Stomach (tissue), 9 donors: ENCODE data around the gene GSTT2. TPM values are rescaled to one million over a fixed set of nuclear protein-coding genes. Genes with fewer than 3 reads are reported as not detected.
"Not testable (repeated sequence)": the region's sequence is repeated elsewhere in the genome, so short reads cannot be mapped to it uniquely, and the experiment has no call there.

Experiments used
- DNase-seq, 2 donors: peaks; one replicate each; pipeline versions ENCODE4 v3.0.0 to v3.0.0-alpha.2; 2013 to 2019
- H3K27ac ChIP-seq, 5 donors: fragments of 200-600 bp in 4 of 5; sonication (generic) in 4 of 5; one replicate each; pipeline ENCODE4 v1.5.1; 2013 to 2019; ENCODE audit warnings: mild to moderate bottlenecking in 1 of 5, moderate library complexity in 1 of 5
- H3K27me3 ChIP-seq, 3 donors: fragments of 200-600 bp; sonication (generic); one replicate each; pipeline ENCODE4 v1.5.1; 2017 to 2019; ENCODE audit warnings: mixed run types in 1 of 3
- H3K36me3 ChIP-seq, 4 donors: fragments of 200-600 bp; sonication (generic); 1 replicate in 3 of 4; 2 replicates in 1 of 4; pipeline ENCODE4 v1.5.1; 2016 to 2019
- H3K4me1 ChIP-seq, 4 donors: fragments of 200-600 bp; sonication (generic); one replicate each; pipeline ENCODE4 v1.5.1; 2016 to 2019
- H3K4me3 ChIP-seq, 4 donors: fragments of 200-600 bp; sonication (generic) in 3 of 4; one replicate each; pipeline ENCODE4 v1.5.1; 2016 to 2019; ENCODE audit warnings: mild to moderate bottlenecking in 1 of 4
- H3K9me3 ChIP-seq, 4 donors: fragments of 200-600 bp; sonication (generic); one replicate each; pipeline ENCODE4 v1.5.1; 2016 to 2019
- CTCF ChIP-seq, 7 experiments: fragments of 450-650 bp in 4 of 7; fragments of 200-600 bp in 3 of 7; sonication (generic) in 3 of 7; IDR thresholded peaks; one replicate each; pipeline ENCODE4 v1.5.1; 2016 to 2019; ENCODE audit warnings: antibody characterized with exemption in 7 of 7, control low read depth in 2 of 7, mild to moderate bottlenecking in 1 of 7
- POLR2AphosphoS5 ChIP-seq, 3 donors: sonication (generic); formaldehyde crosslinking; IDR thresholded peaks; one replicate each; pipeline ENCODE4 v1.6.1; 2016; ENCODE audit warnings: antibody characterized with exemption in 3 of 3
- WGBS, 5 donors: extraction: QIAGEN DNeasy Blood & Tissue Kit in 3 of 5; methylation state at CpG; one replicate each; pipeline versions ENCODE4 v1.1.5 to v1.1.7; 2013 to 2018; 5-methylcytosine and 5-hydroxymethylcytosine counted together
- intact Hi-C: fragments of 100-400 bp; cut with DNase I; formaldehyde crosslinking; loops from one replicate; pipeline ENCODE4 v1.15.1; 2023; ENCODE audit warnings: low total_unique reads
- polyA plus RNA-seq, 3 donors: library from polyadenylated mRNA; stranded (reverse); fragments of 200-250 nt; gene quantifications; one replicate each; pipeline ENCODE4 v1.2.3, GENCODE V29; 2013
- total RNA-seq, 5 donors: library from RNA; depleted of rRNA; stranded (reverse); fragments of >200 nt; gene quantifications; one replicate each; pipeline versions ENCODE4 v1.1.0 to v1.2.3, GENCODE V29; 2014 to 2016
- donor health status: healthy with polysubstance abuse.
- donor health status: Bipolar disorder and iron deficiency.
- donor health status: healthy.

The GSTT2 gene
- total and polyA plus RNA-seq, 8 donors: 8.6 TPM; not detected in 7

- 63 to 82% (median 79%) methylated on average over 8 of the region's 8 CpGs for WGBS, 5 donors
- H3K4me3 ChIP-seq, H3K27me3 ChIP-seq, H3K36me3 ChIP-seq, DNase-seq, H3K27ac ChIP-seq, intact Hi-C loops, H3K9me3 ChIP-seq, H3K4me1 ChIP-seq: not testable (repeated sequence)
These were observed 25.5 kb upstream of the GSTT2 start for GRCh38 chr22:23954193-23954990.

GRCh38 chr22:23954991-23955305 lies 25.0 kb upstream of the GSTT2 start:
- H3K4me3 ChIP-seq, H3K9me3 ChIP-seq, intact Hi-C loops, DNase-seq, H3K36me3 ChIP-seq, H3K4me1 ChIP-seq, H3K27me3 ChIP-seq, H3K27ac ChIP-seq: not testable (repeated sequence)
- 69 to 84% (median 77%) methylated on average over 3 to 6 of the region's 6 CpGs for WGBS, 5 donors

GRCh38 chr22:23955886-23956285 lies 24.0 kb upstream of the GSTT2 start:
- intact Hi-C loops, H3K36me3 ChIP-seq, H3K27ac ChIP-seq, H3K27me3 ChIP-seq, DNase-seq, H3K9me3 ChIP-seq, H3K4me3 ChIP-seq: not testable (repeated sequence)
- peaks cover 0 to 12% (median 2%) of the 10 kb centered on the region in 4 donors for H3K4me1 ChIP-seq
- 57 to 82% (median 77%) methylated on average over 3 to 7 of the region's 8 CpGs for WGBS, 5 donors

GRCh38 chr22:23956301-23956900 lies 23.5 kb upstream of the GSTT2 start:
- H3K27me3 ChIP-seq, H3K9me3 ChIP-seq, H3K4me3 ChIP-seq, intact Hi-C loops, H3K36me3 ChIP-seq, H3K27ac ChIP-seq: not testable (repeated sequence)
- 22 to 36% (median 23%) methylated on average over 11 to 12 of the region's 12 CpGs for WGBS, 5 donors
- peaks cover 0 to 12% (median 2%) of the 10 kb centered on the region in 4 donors for H3K4me1 ChIP-seq
- TF ChIP-seq POLR2AphosphoS5 (IDR thresholded peaks at IDR 0.05): peak in 1 of 3 donors; percentile 40
- peak in 5 of 7 experiments; percentile 66 to 93 (median 85) for TF ChIP-seq CTCF (IDR thresholded peaks at IDR 0.05)
- DNase-seq: peak; percentile 84 to 87

GRCh38 chr22:23961084-23961771 lies 18.7 kb upstream of the GSTT2 start, which contains the start of gene GSTT2B:
Gene GSTT2B (minus strand): TSS chr22:23961195. CDS start chr22:23961131, 64 bp downstream.
- WGBS, 5 donors: no CpG with 5 or more reads among the region's 43 CpGs
- intact Hi-C loops, H3K9me3 ChIP-seq, DNase-seq, H3K27me3 ChIP-seq, H3K36me3 ChIP-seq: not testable (repeated sequence)
- Histone ChIP-seq H3K4me3 (peak within 1 kb of the TSS in 1 of 4 donors; percentile 22), H3K27ac (peak within 1 kb of the TSS in 1 of 5 donors; percentile 48), H3K4me1 (peaks cover 0 to 11% (median 2%) of the 10 kb centered on the region in 4 donors)

- DNase-seq, H3K9me3 ChIP-seq, H3K27ac ChIP-seq, intact Hi-C loops, H3K27me3 ChIP-seq, H3K4me3 ChIP-seq: not testable (repeated sequence)
- Histone ChIP-seq H3K4me1 (peaks cover 0 to 21% (median 9%) of the 10 kb centered on the region in 4 donors), H3K36me3 (peaks cover 17 to 21% (median 21%) of the 10 kb centered on the region in 4 donors)
- no CpG with 5 or more reads among the region's 18 CpGs for WGBS, 5 donors
These were observed 13.8 kb upstream of the GSTT2 start for GRCh38 chr22:23966094-23966493.

GRCh38 chr22:23966568-23966967 lies 13.4 kb upstream of the GSTT2 start, which contains the start of gene DDTL:
Gene DDTL (plus strand): TSS chr22:23966888. CDS start chr22:23966915, 27 bp downstream.
- H3K36me3 ChIP-seq: peaks cover 22 to 26% (median 26%) of the 10 kb centered on the region in 4 donors
- H3K4me3 ChIP-seq, H3K9me3 ChIP-seq, H3K27ac ChIP-seq, DNase-seq, H3K27me3 ChIP-seq, intact Hi-C loops: not testable (repeated sequence)
- WGBS, 5 donors: no CpG with 5 or more reads among the region's 30 CpGs
- peaks cover 0 to 26% (median 11%) of the 10 kb centered on the region in 4 donors for H3K4me1 ChIP-seq
